HEK293T (cell line): ENCODE results near the gene RSL1D1.

Experiments used
- ARNT ChIP-seq: fragments of 450-650 bp; IDR thresholded peaks from 2 replicates; pipeline ENCODE4 v1.6.1; 2017; ENCODE audit warnings: mild to moderate bottlenecking
- BHLHE40 ChIP-seq: fragments of 450-650 bp; IDR thresholded peaks from 2 replicates; pipeline ENCODE4 v1.6.1; 2016; ENCODE audit warnings: mild to moderate bottlenecking, moderate library complexity, borderline replicate concordance
- ELF4 ChIP-seq: fragments of 450-650 bp; IDR thresholded peaks from 2 replicates; pipeline ENCODE4 v1.6.1; 2017; ENCODE audit warnings: antibody characterized with exemption
- FOXK2 ChIP-seq: fragments of 450-650 bp; IDR thresholded peaks from 2 replicates; pipeline ENCODE4 v1.6.1; 2016; ENCODE audit warnings: mild to moderate bottlenecking
- FOXM1 ChIP-seq: fragments of 450-650 bp; IDR thresholded peaks from 2 replicates; pipeline ENCODE4 v1.6.1; 2017; ENCODE audit warnings: mild to moderate bottlenecking, borderline replicate concordance
- HDGF ChIP-seq: fragments of 450-650 bp; IDR thresholded peaks from 2 replicates; pipeline ENCODE4 v1.6.1; 2017; ENCODE audit warnings: antibody characterized with exemption, borderline replicate concordance
- L3MBTL2 ChIP-seq: fragments of 450-650 bp; conservative IDR thresholded peaks from 2 replicates; pipeline ENCODE4 v1.6.1; 2016; ENCODE audit warnings: mild to moderate bottlenecking
- LEF1 ChIP-seq: fragments of 450-650 bp; IDR thresholded peaks from 2 replicates; pipeline ENCODE4 v1.6.1; 2017; ENCODE audit warnings: mild to moderate bottlenecking, borderline replicate concordance
- PKNOX1 ChIP-seq: fragments of 450-650 bp; IDR thresholded peaks from 2 replicates; pipeline ENCODE4 v1.6.1; 2016
- SP1 ChIP-seq: fragments of 450-650 bp; IDR thresholded peaks from 2 replicates; pipeline ENCODE4 v1.6.1; 2017
- SUZ12 ChIP-seq: fragments of 450-650 bp; IDR thresholded peaks from 2 replicates; pipeline ENCODE4 v1.6.1; 2016; ENCODE audit warnings: mild to moderate bottlenecking
- ZNF384 ChIP-seq: fragments of 450-650 bp; IDR thresholded peaks from 2 replicates; pipeline ENCODE4 v1.6.1; 2016

GRCh38 chr16:11792410-11793241 is 58.7 kb downstream of the RSL1D1 start:
- TF ChIP-seq LEF1 (no peak), ELF4 (no peak), FOXK2 (no peak), FOXM1 (no peak), SUZ12 (no peak), ARNT (no peak), HDGF (no peak), ZNF384 (no peak), PKNOX1 (no peak), SP1 (no peak), BHLHE40 (no peak), L3MBTL2 (no peak)
